Osteocyte (in vitro differentiated cells): Measurements from ENCODE around the gene CNP. TPM values are rescaled to one million over a fixed set of nuclear protein-coding genes. Genes with fewer than 3 reads are reported as not detected.

ENCODE experiments used
- DNase-seq: peaks from one replicate; pipeline ENCODE4 v3.0.0; 2021; ENCODE audit warnings: mixed read lengths; ENCODE audit not compliant: unreplicated experiment; ENCODE audit errors: extremely low spot score
- H3K27ac Mint-ChIP-seq: one replicate; pipeline ENCODE4 v1.8.0; 2021; ENCODE audit warnings: mild to moderate bottlenecking, mixed read lengths; ENCODE audit not compliant: unreplicated experiment
- H3K27me3 Mint-ChIP-seq: one replicate; pipeline ENCODE4 v1.8.0; 2021; ENCODE audit warnings: mixed read lengths; ENCODE audit not compliant: unreplicated experiment
- H3K36me3 Mint-ChIP-seq: one replicate; pipeline ENCODE4 v1.8.0; 2021; ENCODE audit warnings: mixed read lengths; ENCODE audit not compliant: unreplicated experiment
- H3K4me1 Mint-ChIP-seq: one replicate; pipeline ENCODE4 v1.8.0; 2021; ENCODE audit warnings: mixed read lengths; ENCODE audit not compliant: unreplicated experiment
- H3K4me3 Mint-ChIP-seq: one replicate; pipeline ENCODE4 v1.8.0; 2021; ENCODE audit warnings: mild to moderate bottlenecking, moderate library complexity, mixed read lengths; ENCODE audit not compliant: unreplicated experiment
- H3K9me3 Mint-ChIP-seq: one replicate; pipeline ENCODE4 v1.8.0; 2021; ENCODE audit warnings: mixed read lengths; ENCODE audit not compliant: unreplicated experiment
- CTCF ChIP-seq: fragments of 200-600 bp; sonication (generic); IDR thresholded peaks from 2 replicates; pipeline ENCODE4 v1.5.0; 2021; ENCODE audit warnings: antibody characterized with exemption, mild to moderate bottlenecking, moderate library complexity
- total RNA-seq: library from RNA; stranded (reverse); gene quantifications from 2 replicates; pipeline ENCODE4 v1.2.1, GENCODE V29; 2021

CNP gene
- total RNA-seq, 1 donor from 2014 or later = 108 TPM

GRCh38 chr17:41988418-41988817 lies 21.8 kb downstream of the CNP start:
- no peak overlapping the region for H3K4me3 Mint-ChIP-seq
- no peaks in the 10 kb centered on the region for H3K27me3 Mint-ChIP-seq
- H3K9me3 Mint-ChIP-seq = no peaks in the 10 kb centered on the region

GRCh38 chr17:41989702-41990419 lies 23.3 kb downstream of the CNP start:
- Mint-ChIP-seq H3K36me3 (peaks cover 60% of the 10 kb centered on the region), H3K4me3 (no peak overlapping the region), H3K27me3 (no peaks in the 10 kb centered on the region), H3K4me1 (no peaks in the 10 kb centered on the region), H3K9me3 (no peaks in the 10 kb centered on the region), H3K27ac (no peak overlapping the region)
- TF ChIP-seq CTCF = no peak
- no peak for DNase-seq

More at GRCh38 chr17:41988418-41988817, 21.8 kb downstream of the CNP start:
- DNase-seq = no peak
- no peak for TF ChIP-seq CTCF
- Mint-ChIP-seq H3K27ac (no peak overlapping the region), H3K36me3 (peaks cover 62% of the 10 kb centered on the region), H3K4me1 (no peaks in the 10 kb centered on the region)

- no peak for TF ChIP-seq CTCF
These were observed 26.0 kb downstream of the CNP start for GRCh38 chr17:41992576-41992975.

GRCh38 chr17:41996855-41997164 lies 30.2 kb downstream of the CNP start:
- H3K36me3 Mint-ChIP-seq = peaks cover 40% of the 10 kb centered on the region
- no peak for DNase-seq
- no peak overlapping the region for H3K27ac Mint-ChIP-seq
- no peaks in the 10 kb centered on the region for H3K9me3 Mint-ChIP-seq
- H3K4me3 Mint-ChIP-seq = no peak overlapping the region
- H3K27me3 Mint-ChIP-seq = no peaks in the 10 kb centered on the region
- no peak for TF ChIP-seq CTCF
- H3K4me1 Mint-ChIP-seq = no peaks in the 10 kb centered on the region

More at GRCh38 chr17:41992576-41992975, 26.0 kb downstream of the CNP start:
- no peak for DNase-seq
- Mint-ChIP-seq H3K36me3 (peaks cover 58% of the 10 kb centered on the region), H3K27ac (no peak overlapping the region), H3K27me3 (no peaks in the 10 kb centered on the region), H3K4me1 (no peaks in the 10 kb centered on the region), H3K4me3 (no peak overlapping the region), H3K9me3 (no peaks in the 10 kb centered on the region)

GRCh38 chr17:41998497-41998896 lies 31.9 kb downstream of the CNP start:
- H3K4me1 Mint-ChIP-seq = peaks cover 9% of the 10 kb centered on the region
- H3K9me3 Mint-ChIP-seq = no peaks in the 10 kb centered on the region
- no peak for DNase-seq
- H3K27me3 Mint-ChIP-seq = no peaks in the 10 kb centered on the region
- H3K27ac Mint-ChIP-seq = no peak overlapping the region
- no peak overlapping the region for H3K4me3 Mint-ChIP-seq
- peaks cover 30% of the 10 kb centered on the region for H3K36me3 Mint-ChIP-seq
- TF ChIP-seq CTCF = no peak
